HepG2 (cell line): Measurements from ENCODE around the gene BCL6B. TPM values are rescaled to one million over a fixed set of nuclear protein-coding genes. Genes with fewer than 3 reads are reported as not detected.

Experiments
- ARNTL ChIP-seq: sonication (generic); formaldehyde crosslinking; IDR thresholded peaks from 2 replicates; pipeline ENCODE4 v1.4.0; 2020; ENCODE audit warnings: mild to moderate bottlenecking, missing genetic modification reagents
- HDAC1 ChIP-seq: sonication (generic); formaldehyde crosslinking; IDR thresholded peaks from 2 replicates; pipeline ENCODE4 v1.5.1; 2020; ENCODE audit warnings: mild to moderate bottlenecking, missing genetic modification reagents
- IKZF1 ChIP-seq: fragments of 450-650 bp; IDR thresholded peaks from 2 replicates; pipeline ENCODE4 v1.7.1; 2016
- IKZF4 ChIP-seq: sonication (generic); formaldehyde crosslinking; IDR thresholded peaks from 2 replicates; pipeline ENCODE4 v1.5.1; 2020; ENCODE audit warnings: borderline replicate concordance, mild to moderate bottlenecking, low read depth, missing genetic modification reagents; ENCODE audit errors: not compliant biosample characterization
- MYNN ChIP-seq: sonication (generic); formaldehyde crosslinking; IDR thresholded peaks from 2 replicates; pipeline ENCODE4 v1.4.0; 2020; ENCODE audit warnings: mild to moderate bottlenecking, low read depth, missing genetic modification reagents
- NONO ChIP-seq, 2 experiments: fragments of 450-650 bp in 1 of 2; sonication (generic) in 1 of 2; formaldehyde crosslinking in 1 of 2; IDR thresholded peaks in 1 of 2; conservative IDR thresholded peaks in 1 of 2; 2 replicates each; pipeline versions ENCODE4 v1.6.1 to v1.8.0; 2017 to 2022; ENCODE audit warnings: mild to moderate bottlenecking in 1 of 2, missing genetic modification reagents in 1 of 2, moderate library complexity in 1 of 2
- NPAS2 ChIP-seq: sonication (generic); formaldehyde crosslinking; IDR thresholded peaks from 2 replicates; pipeline ENCODE4 v1.8.0; 2022; ENCODE audit warnings: mild to moderate bottlenecking, missing genetic modification reagents, borderline replicate concordance
- PAX8 ChIP-seq: sonication (generic); formaldehyde crosslinking; IDR thresholded peaks from 2 replicates; pipeline ENCODE4 v1.8.0; 2022; ENCODE audit warnings: mild to moderate bottlenecking, missing genetic modification reagents, borderline replicate concordance
- RAD51 ChIP-seq: fragments of 450-650 bp; IDR thresholded peaks from 2 replicates; pipeline ENCODE4 v1.6.1; 2016; ENCODE audit warnings: borderline replicate concordance
- RBFOX2 ChIP-seq: fragments of 200-400 bp; formaldehyde crosslinking; IDR thresholded peaks from 2 replicates; pipeline ENCODE4 v1.6.1; 2017; ENCODE audit warnings: low read depth, mild to moderate bottlenecking, low read length
- RNF2 ChIP-seq: fragments of 450-650 bp; conservative IDR thresholded peaks from 2 replicates; pipeline ENCODE4 v1.6.1; 2016; ENCODE audit warnings: low read depth
- SP4 ChIP-seq: sonication (generic); formaldehyde crosslinking; IDR thresholded peaks from 2 replicates; pipeline ENCODE4 v1.8.1; 2023; ENCODE audit warnings: mild to moderate bottlenecking, missing genetic modification reagents
- SPEN ChIP-seq: sonication (generic); formaldehyde crosslinking; IDR thresholded peaks from 2 replicates; pipeline ENCODE4 v1.5.1; 2020; ENCODE audit warnings: low read depth, mild to moderate bottlenecking, missing genetic modification reagents
- XRCC5 ChIP-seq: fragments of 200-400 bp; formaldehyde crosslinking; optimal IDR thresholded peaks from 2 replicates; pipeline ENCODE3; 2017; ENCODE audit warnings: mild to moderate bottlenecking, low read length
- ZNF329 ChIP-seq: sonication (generic); formaldehyde crosslinking; IDR thresholded peaks from 2 replicates; pipeline ENCODE4 v1.9.0; 2021; ENCODE audit warnings: low read depth, mild to moderate bottlenecking, missing genetic modification reagents
- ZNF337 ChIP-seq: sonication (generic); formaldehyde crosslinking; IDR thresholded peaks from 2 replicates; pipeline ENCODE4 v1.5.1; 2020; ENCODE audit warnings: missing genetic modification reagents, low read depth, mild to moderate bottlenecking, borderline replicate concordance
- ZNF430 ChIP-seq: sonication (generic); formaldehyde crosslinking; IDR thresholded peaks from 2 replicates; pipeline ENCODE4 v1.9.0; 2021; ENCODE audit warnings: mild to moderate bottlenecking, missing genetic modification reagents
- ZNF792 ChIP-seq: IDR thresholded peaks from 2 replicates; pipeline ENCODE4 v1.6.1; 2016
- ZNF83 ChIP-seq: sonication (generic); formaldehyde crosslinking; IDR thresholded peaks from 2 replicates; pipeline ENCODE4 v1.4.0; 2020; ENCODE audit warnings: missing genetic modification reagents, mild to moderate bottlenecking, borderline replicate concordance
- polyA plus RNA-seq, 8 experiments: library from polyadenylated mRNA; depleted of rRNA in 3 of 8; stranded (reverse) in 7 of 8; unstranded in 1 of 8; fragments of >200 nt; fragmentation: Illumina TruSeq in 4 of 8; extraction: Trizol in 4 of 8; gene quantifications; 2 replicates each; pipeline versions ENCODE4 v1.2.1 to v1.2.3, GENCODE V29; 2011 to 2016; ENCODE audit warnings: low read depth in 4 of 8, missing spikeins in 1 of 8, mixed read lengths in 1 of 8; ENCODE audit not compliant: insufficient read depth in 1 of 8
- total RNA-seq, 5 experiments: library from RNA; depleted of rRNA; stranded (reverse); fragments of >200 nt; fragmentation: Illumina TruSeq; extraction: Trizol; gene quantifications; 2 replicates each; pipeline ENCODE4 v1.2.3, GENCODE V29; 2016; ENCODE audit warnings: low read depth in 1 of 5
- TF ChIP-seq, protein P1 (sequence below): sonication (generic); formaldehyde crosslinking; IDR thresholded peaks from 2 replicates; pipeline ENCODE4 v1.5.0; 2020; ENCODE audit warnings: mild to moderate bottlenecking, missing genetic modification reagents, borderline replicate concordance
- TF ChIP-seq, protein P2 (sequence below): sonication (generic); formaldehyde crosslinking; IDR thresholded peaks from 2 replicates; pipeline ENCODE4 v1.5.0; 2020; ENCODE audit warnings: missing genetic modification reagents
- TF ChIP-seq, protein P3 (sequence below): IDR thresholded peaks from 2 replicates; pipeline ENCODE4 v1.6.1; 2016; ENCODE audit warnings: mild to moderate bottlenecking, missing biosample characterization, missing genetic modification reagents
- TF ChIP-seq, protein P4 (sequence below): IDR thresholded peaks from 2 replicates; pipeline ENCODE4 v1.6.1; 2016; ENCODE audit warnings: missing compliant biosample characterization, missing genetic modification reagents, borderline replicate concordance

Gene BCL6B
- total and polyA plus RNA-seq, 2 of the 13 experiments (the other 11 are each of a cell fraction or from before 2014, with no cell fraction given) = not detected

DNA sequence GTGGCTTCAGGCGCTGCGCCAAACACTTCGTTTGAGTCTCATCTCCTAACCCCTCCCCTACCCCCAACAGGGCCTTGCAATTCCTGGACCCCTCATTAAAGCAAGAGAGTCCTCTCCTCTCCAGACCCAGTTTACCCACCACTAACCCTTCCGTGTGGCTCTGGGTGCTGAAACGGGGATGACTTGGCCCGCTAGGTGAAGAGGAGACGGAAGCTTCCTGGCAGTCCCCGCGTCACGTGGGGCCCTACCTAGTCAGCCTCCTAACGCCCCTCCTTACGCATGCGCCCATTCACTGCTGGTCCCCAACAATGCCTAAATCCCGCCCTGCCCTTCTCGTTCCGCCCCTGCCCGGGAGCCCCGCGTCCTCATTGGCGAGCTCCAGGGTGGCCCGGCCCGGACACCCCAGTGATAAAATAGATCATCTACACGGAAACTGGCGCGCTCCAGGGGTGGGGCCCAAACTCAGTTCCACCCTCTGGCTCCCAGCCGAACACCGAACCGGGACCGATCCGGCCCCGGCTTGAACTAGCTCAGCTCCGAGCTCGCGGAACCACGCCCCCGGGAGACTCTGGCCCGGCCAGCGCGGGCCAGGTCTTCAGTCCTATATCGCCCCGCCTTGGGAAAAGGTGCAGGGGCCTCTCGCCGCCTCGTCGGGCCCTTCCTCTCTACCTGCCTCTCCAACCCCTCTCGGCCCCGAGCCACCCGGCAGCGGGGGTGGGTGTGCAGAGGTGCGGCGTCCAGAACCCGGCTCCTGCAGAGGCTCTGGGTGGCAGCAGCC is 12.9 kb downstream of the BCL6B start, which contains the start of gene SLC16A13 (continued):
- TF ChIP-seq, protein P1, sequence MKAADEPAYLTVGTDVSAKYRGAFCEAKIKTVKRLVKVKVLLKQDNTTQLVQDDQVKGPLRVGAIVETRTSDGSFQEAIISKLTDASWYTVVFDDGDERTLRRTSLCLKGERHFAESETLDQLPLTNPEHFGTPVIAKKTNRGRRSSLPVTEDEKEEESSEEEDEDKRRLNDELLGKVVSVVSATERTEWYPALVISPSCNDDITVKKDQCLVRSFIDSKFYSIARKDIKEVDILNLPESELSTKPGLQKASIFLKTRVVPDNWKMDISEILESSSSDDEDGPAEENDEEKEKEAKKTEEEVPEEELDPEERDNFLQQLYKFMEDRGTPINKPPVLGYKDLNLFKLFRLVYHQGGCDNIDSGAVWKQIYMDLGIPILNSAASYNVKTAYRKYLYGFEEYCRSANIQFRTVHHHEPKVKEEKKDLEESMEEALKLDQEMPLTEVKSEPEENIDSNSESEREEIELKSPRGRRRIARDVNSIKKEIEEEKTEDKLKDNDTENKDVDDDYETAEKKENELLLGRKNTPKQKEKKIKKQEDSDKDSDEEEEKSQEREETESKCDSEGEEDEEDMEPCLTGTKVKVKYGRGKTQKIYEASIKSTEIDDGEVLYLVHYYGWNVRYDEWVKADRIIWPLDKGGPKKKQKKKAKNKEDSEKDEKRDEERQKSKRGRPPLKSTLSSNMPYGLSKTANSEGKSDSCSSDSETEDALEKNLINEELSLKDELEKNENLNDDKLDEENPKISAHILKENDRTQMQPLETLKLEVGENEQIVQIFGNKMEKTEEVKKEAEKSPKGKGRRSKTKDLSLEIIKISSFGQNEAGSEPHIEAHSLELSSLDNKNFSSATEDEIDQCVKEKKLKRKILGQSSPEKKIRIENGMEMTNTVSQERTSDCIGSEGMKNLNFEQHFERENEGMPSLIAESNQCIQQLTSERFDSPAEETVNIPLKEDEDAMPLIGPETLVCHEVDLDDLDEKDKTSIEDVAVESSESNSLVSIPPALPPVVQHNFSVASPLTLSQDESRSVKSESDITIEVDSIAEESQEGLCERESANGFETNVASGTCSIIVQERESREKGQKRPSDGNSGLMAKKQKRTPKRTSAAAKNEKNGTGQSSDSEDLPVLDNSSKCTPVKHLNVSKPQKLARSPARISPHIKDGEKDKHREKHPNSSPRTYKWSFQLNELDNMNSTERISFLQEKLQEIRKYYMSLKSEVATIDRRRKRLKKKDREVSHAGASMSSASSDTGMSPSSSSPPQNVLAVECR (CRISPR knock-in tag) = peak; percentile 66; the same call in 1 of the 2 replicates
- no peak for TF ChIP-seq ZNF337 (CRISPR knock-in tag)
- TF ChIP-seq RBFOX2 = peak; percentile 90
- TF ChIP-seq, protein P2, sequence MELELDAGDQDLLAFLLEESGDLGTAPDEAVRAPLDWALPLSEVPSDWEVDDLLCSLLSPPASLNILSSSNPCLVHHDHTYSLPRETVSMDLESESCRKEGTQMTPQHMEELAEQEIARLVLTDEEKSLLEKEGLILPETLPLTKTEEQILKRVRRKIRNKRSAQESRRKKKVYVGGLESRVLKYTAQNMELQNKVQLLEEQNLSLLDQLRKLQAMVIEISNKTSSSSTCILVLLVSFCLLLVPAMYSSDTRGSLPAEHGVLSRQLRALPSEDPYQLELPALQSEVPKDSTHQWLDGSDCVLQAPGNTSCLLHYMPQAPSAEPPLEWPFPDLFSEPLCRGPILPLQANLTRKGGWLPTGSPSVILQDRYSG (CRISPR knock-in tag) = no peak
- TF ChIP-seq, protein P3, sequence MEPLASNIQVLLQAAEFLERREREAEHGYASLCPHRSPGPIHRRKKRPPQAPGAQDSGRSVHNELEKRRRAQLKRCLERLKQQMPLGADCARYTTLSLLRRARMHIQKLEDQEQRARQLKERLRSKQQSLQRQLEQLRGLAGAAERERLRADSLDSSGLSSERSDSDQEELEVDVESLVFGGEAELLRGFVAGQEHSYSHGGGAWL (CRISPR knock-in tag) = peak; percentile 41; the same call in 1 of the 2 replicates
- TF ChIP-seq ZNF329 (CRISPR knock-in tag) = peak; percentile 58; the same call in 1 of the 2 replicates
- no peak for TF ChIP-seq RNF2
- peak; percentile 80 for TF ChIP-seq ARNTL
- no peak for TF ChIP-seq NONO (IDR thresholded peaks at IDR 0.05)
- TF ChIP-seq NONO (CRISPR knock-in tag; conservative IDR thresholded peaks at IDR 0.05) = peak; percentile 50; the same call in 1 of the 2 replicates
- peak; percentile 11; the same call in 1 of the 2 replicates for TF ChIP-seq ZNF83
- peak; percentile 3 for TF ChIP-seq HDAC1 (CRISPR knock-in tag)
- no peak for TF ChIP-seq NPAS2
- TF ChIP-seq RAD51 = peak; percentile 87
- peak; percentile 57; the same call in 1 of the 2 replicates for TF ChIP-seq ZNF792 (CRISPR knock-in tag)
- TF ChIP-seq SPEN (CRISPR knock-in tag) = peak; percentile 77
- TF ChIP-seq PAX8 (CRISPR knock-in tag) = 0 out of 2 replicates have a peak, but pooled peaks have one; percentile 53
- TF ChIP-seq, protein P4, sequence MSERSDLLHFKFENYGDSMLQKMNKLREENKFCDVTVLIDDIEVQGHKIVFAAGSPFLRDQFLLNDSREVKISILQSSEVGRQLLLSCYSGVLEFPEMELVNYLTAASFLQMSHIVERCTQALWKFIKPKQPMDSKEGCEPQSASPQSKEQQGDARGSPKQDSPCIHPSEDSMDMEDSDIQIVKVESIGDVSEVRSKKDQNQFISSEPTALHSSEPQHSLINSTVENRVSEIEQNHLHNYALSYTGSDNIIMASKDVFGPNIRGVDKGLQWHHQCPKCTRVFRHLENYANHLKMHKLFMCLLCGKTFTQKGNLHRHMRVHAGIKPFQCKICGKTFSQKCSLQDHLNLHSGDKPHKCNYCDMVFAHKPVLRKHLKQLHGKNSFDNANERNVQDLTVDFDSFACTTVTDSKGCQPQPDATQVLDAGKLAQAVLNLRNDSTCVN (CRISPR knock-in tag) = peak; percentile 58; the same call in 1 of the 2 replicates
- peak; percentile 29 for TF ChIP-seq XRCC5
- peak; percentile 25 for TF ChIP-seq IKZF4 (CRISPR knock-in tag)
- no peak for TF ChIP-seq MYNN
- peak; percentile 41; the same call in 1 of the 2 replicates for TF ChIP-seq SP4 (CRISPR knock-in tag)
- no peak for TF ChIP-seq ZNF430 (CRISPR knock-in tag)
- TF ChIP-seq IKZF1 = no peak
